Tibial nerve (tissue), 4 donors: ENCODE results near the gene FEM1C.

Experiments used
- EP300 ChIP-seq, 2 donors: sonication (generic); formaldehyde crosslinking; IDR thresholded peaks; one replicate each; pipeline ENCODE4 v1.6.1; 2017; ENCODE audit warnings: antibody characterized with exemption in 2 of 2, mild to moderate bottlenecking in 1 of 2
- POLR2A ChIP-seq, 2 donors: fragments of 450-650 bp; IDR thresholded peaks; one replicate each; pipeline ENCODE4 v1.6.1; 2017; ENCODE audit warnings: antibody characterized with exemption in 2 of 2, mild to moderate bottlenecking in 2 of 2, moderate library complexity in 2 of 2
- TF ChIP-seq, protein P1 (sequence below), 5 experiments: fragments of 200-600 bp in 3 of 5; fragments of 450-650 bp in 2 of 5; sonication (generic) in 3 of 5; IDR thresholded peaks; one replicate each; pipeline ENCODE4 v1.5.1; 2016 to 2019; ENCODE audit warnings: antibody characterized with exemption in 5 of 5, mild to moderate bottlenecking in 3 of 5, moderate library complexity in 2 of 5

DNA sequence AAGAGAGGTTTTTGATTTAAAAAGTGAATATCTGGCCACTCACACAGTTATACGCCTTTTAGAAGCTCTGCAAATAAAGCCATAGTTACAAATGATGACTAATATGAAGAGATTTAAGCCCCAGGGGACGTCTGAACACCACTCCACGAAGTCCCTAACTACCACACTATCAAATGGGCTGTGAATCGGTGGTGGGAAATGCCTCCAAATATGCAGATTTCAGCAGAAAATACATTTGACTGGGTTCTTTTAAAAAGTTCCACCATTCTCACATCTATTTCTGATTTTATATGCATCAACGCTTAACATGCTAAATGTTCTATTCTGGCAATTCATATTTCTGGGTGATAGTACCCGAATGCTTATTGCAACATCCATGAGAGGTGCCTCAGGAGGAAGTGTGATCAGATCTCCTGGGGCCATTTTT lies 35.2 kb upstream of the FEM1C start:
- TF ChIP-seq POLR2A (IDR thresholded peaks at IDR 0.05): no peak
- TF ChIP-seq, protein P1, sequence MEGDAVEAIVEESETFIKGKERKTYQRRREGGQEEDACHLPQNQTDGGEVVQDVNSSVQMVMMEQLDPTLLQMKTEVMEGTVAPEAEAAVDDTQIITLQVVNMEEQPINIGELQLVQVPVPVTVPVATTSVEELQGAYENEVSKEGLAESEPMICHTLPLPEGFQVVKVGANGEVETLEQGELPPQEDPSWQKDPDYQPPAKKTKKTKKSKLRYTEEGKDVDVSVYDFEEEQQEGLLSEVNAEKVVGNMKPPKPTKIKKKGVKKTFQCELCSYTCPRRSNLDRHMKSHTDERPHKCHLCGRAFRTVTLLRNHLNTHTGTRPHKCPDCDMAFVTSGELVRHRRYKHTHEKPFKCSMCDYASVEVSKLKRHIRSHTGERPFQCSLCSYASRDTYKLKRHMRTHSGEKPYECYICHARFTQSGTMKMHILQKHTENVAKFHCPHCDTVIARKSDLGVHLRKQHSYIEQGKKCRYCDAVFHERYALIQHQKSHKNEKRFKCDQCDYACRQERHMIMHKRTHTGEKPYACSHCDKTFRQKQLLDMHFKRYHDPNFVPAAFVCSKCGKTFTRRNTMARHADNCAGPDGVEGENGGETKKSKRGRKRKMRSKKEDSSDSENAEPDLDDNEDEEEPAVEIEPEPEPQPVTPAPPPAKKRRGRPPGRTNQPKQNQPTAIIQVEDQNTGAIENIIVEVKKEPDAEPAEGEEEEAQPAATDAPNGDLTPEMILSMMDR (IDR thresholded peaks at IDR 0.05): no peak
- TF ChIP-seq EP300 (IDR thresholded peaks at IDR 0.05): no peak
